SJCRH30 (cell line): ENCODE data around the gene GGA3. TPM values are rescaled to one million over a fixed set of nuclear protein-coding genes. Genes with fewer than 3 reads are reported as not detected.
"Not testable (repeated sequence)": the region's sequence is repeated elsewhere in the genome, so short reads cannot be mapped to it uniquely, and the experiment has no call there.

Experiments used
- DNase-seq, 2 experiments: peaks; one replicate each; pipeline ENCODE4 v3.0.0-alpha.2; 2015 to 2020
- H3K27ac ChIP-seq: fragments of 250-450 bp; sonication (Bioruptor Pico); 2 replicates; pipeline ENCODE4 v1.5.1; 2020; ENCODE audit warnings: mild to moderate bottlenecking, moderate library complexity
- H3K27me3 ChIP-seq: fragments of 250-450 bp; sonication (Bioruptor Pico); 2 replicates; pipeline ENCODE4 v1.5.1; 2020; ENCODE audit warnings: mild to moderate bottlenecking, moderate library complexity
- H3K36me3 ChIP-seq: fragments of 250-450 bp; sonication (Bioruptor Pico); 2 replicates; pipeline ENCODE4 v1.5.1; 2020; ENCODE audit warnings: mild to moderate bottlenecking, moderate library complexity
- H3K4me1 ChIP-seq: fragments of 250-450 bp; sonication (Bioruptor Pico); 2 replicates; pipeline ENCODE4 v1.5.1; 2020; ENCODE audit warnings: mild to moderate bottlenecking, moderate library complexity
- H3K4me3 ChIP-seq: fragments of 250-450 bp; sonication (Bioruptor Pico); 2 replicates; pipeline ENCODE4 v1.5.1; 2020; ENCODE audit warnings: mild to moderate bottlenecking, moderate library complexity
- H3K9me3 ChIP-seq: fragments of 250-450 bp; sonication (Bioruptor Pico); replicated peaks from 2 replicates; pipeline ENCODE4 v1.5.1; 2020; ENCODE audit warnings: mild to moderate bottlenecking, moderate library complexity
- total RNA-seq: library from RNA; depleted of rRNA; stranded (reverse); fragments of >200 nt; shearing (Covaris generic); gene quantifications from 2 replicates; pipeline ENCODE4 v1.2.3, GENCODE V29; 2014; rRNA removed

Gene GGA3, protein sequence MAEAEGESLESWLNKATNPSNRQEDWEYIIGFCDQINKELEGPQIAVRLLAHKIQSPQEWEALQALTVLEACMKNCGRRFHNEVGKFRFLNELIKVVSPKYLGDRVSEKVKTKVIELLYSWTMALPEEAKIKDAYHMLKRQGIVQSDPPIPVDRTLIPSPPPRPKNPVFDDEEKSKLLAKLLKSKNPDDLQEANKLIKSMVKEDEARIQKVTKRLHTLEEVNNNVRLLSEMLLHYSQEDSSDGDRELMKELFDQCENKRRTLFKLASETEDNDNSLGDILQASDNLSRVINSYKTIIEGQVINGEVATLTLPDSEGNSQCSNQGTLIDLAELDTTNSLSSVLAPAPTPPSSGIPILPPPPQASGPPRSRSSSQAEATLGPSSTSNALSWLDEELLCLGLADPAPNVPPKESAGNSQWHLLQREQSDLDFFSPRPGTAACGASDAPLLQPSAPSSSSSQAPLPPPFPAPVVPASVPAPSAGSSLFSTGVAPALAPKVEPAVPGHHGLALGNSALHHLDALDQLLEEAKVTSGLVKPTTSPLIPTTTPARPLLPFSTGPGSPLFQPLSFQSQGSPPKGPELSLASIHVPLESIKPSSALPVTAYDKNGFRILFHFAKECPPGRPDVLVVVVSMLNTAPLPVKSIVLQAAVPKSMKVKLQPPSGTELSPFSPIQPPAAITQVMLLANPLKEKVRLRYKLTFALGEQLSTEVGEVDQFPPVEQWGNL
- 21.8 and 26.6 TPM in 2 replicates for total RNA-seq

DNA sequence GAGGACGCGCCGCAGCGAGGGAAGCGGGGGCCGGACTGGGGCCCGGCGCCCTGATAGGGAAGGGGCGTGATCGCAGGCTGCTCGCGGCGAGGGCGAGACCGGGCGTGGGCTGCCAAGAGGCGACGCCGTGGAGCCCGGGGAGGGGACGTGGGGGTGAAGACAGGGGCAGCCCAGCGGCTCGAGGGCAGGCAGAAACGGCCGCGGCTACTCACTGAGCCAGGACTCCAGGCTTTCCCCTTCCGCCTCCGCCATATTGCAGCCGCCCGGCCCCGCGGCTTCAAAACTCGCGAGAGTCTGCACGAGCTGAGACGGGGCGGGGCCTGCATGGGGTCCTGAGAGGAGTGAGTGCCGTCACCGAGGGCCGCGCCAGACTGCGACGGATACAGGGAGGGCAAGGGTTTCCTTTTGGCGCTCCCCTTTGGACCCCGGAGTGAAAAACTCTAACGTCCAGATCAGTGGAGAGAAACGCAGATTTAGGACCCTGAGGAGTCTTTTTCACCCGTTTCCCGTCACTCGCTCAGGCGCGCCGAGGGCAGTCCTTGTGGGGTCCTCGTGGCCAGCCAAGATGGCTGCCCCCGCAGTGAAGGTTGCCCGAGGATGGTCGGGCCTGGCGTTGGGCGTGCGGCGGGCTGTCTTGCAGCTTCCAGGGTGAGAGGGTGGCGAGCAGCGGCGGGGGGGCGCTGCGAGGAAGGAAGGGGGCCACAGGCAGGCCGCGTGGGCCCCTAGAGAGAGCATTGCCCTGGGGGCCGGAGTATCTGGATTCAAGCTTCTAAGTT is at the start of gene GGA3, which contains the start of gene MRPS7:
TSS of gene GGA3 (minus strand) at position 271 of the 776 bp plus-strand sequence. CDS start at position 252, 19 bp downstream.
TSS of gene MRPS7 (plus strand) at position 544 of the 776 bp plus-strand sequence. CDS start at position 566, 22 bp downstream.
- H3K4me1 ChIP-seq, result peaks cover 6% of the 10 kb centered on the region
- DNase-seq, result peak; percentile 98 to 99
- peak within 1 kb of the TSS; percentile 93 for H3K4me3 ChIP-seq

GRCh38 chr17:75308732-75309629 is 47.6 kb upstream of the GGA3 start:
- Histone ChIP-seq H3K27me3 (no peaks in the 10 kb centered on the region), H3K27ac (no peak overlapping the region), H3K9me3 (no peaks in the 10 kb centered on the region), H3K4me3 (no peak overlapping the region), H3K36me3 (no peaks in the 10 kb centered on the region), H3K4me1 (no peaks in the 10 kb centered on the region)
- DNase-seq, result no peak

More for the DNA sequence above, at the start of gene GGA3, which contains the start of gene MRPS7:
- Histone ChIP-seq H3K27ac (peak within 1 kb of the TSS; percentile 99), H3K9me3 (no peaks in the 10 kb centered on the region), H3K36me3 (peaks cover 21% of the 10 kb centered on the region), H3K27me3 (no peaks in the 10 kb centered on the region)

DNA sequence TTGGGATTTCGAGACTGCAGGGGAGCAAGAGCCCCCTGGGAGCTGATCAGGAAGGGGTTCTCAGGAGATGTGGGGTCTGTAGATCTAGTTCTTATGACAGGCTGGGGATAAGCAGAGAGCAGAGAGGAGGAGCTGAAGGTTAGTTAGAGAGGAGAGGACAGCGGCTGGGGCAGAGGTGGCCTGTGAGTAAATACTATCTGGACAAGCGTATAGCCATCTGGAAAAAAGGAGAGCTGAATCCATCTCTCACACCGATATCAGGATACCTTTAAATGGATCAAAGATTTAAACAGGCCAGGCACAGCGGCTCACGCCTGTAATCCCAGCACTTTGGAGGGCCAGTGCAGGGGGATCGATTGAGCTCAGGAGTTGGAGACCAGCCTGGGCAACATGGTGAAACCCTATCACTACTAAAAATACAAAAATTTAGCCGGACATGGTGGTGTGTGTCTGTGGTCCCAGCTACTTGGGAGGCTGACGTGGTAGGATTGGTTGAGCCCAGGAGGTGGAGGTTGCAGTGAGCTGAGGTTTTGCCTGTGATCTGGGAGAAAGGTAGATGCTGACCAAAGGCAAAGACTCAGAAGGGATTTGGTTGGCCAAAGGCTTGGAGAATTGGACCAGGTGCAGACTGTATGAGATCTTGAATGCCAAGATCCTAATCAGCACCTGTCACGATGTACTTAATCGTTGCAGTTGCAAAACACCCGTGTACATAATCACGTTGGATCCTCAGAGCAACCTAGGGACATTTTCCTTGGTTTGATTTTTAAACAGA is 46.7 kb upstream of the GGA3 start:
- Histone ChIP-seq H3K4me3 (no peak overlapping the region), H3K27ac (no peak overlapping the region), H3K4me1 (no peaks in the 10 kb centered on the region), H3K36me3 (no peaks in the 10 kb centered on the region), H3K9me3 (no peaks in the 10 kb centered on the region), H3K27me3 (no peaks in the 10 kb centered on the region)
- no peak for DNase-seq

DNA sequence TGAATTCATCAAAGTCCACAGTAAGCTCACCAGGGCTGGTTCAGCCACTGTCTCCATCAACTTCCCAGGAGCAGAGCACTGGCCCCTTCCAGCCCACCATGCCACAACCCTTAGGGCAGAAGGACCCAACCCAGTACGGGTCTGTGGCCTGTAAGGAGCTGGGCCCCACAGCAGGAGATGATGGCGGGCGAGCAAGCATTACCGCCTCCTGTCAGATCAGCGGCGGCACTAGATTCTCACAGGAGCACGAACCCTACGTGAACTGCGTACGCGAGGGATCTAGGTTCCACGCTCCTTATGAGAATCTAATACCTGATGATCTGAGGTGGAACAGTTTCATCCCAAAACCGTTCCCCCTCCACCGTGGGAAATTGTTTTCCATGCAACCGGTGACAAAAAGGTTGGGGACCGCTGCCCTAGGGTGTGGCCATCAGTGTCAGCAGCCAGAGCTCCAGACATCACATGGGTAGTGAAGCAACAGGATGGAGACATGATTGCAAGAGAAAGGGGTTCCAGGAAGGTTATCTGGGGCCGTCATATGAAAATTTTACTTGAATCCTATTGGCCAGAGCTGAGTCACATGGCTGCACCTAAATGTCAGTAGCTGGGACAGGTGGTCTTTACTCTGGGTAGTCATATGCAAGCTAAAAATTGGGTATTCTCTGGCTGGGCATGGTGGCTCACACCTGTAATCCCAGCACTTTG is 40.2 kb upstream of the GGA3 start:
- no peak overlapping the region for H3K4me3 ChIP-seq
- H3K36me3 ChIP-seq, result no peaks in the 10 kb centered on the region
- no peak overlapping the region for H3K27ac ChIP-seq
- no peaks in the 10 kb centered on the region for H3K4me1 ChIP-seq
- no peaks in the 10 kb centered on the region for H3K27me3 ChIP-seq
- no peaks in the 10 kb centered on the region for H3K9me3 ChIP-seq
- DNase-seq, result no peak

DNA sequence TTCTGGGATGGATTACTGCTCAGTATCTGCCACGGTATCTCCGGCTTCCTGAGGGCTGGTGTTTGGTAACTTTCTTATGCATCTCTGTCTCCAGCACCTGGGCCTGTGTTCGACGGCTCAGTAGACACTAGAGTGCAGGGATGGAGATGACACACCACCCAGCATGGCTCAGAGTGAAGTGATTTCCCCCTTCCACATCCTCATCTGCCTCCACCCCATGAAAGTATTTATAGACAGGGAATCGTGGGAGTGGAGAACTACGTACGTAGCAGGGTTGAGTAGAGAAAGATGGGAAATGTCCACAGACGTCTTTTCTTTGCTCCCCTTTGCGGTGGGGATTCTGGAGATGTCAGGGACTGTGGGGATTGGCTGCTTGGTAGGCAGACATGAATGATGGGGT is 39.6 kb upstream of the GGA3 start:
- Histone ChIP-seq H3K9me3 (no peaks in the 10 kb centered on the region), H3K4me1 (no peaks in the 10 kb centered on the region), H3K27me3 (no peaks in the 10 kb centered on the region), H3K27ac (no peak overlapping the region), H3K36me3 (no peaks in the 10 kb centered on the region), H3K4me3 (no peak overlapping the region)
- no peak for DNase-seq

DNA sequence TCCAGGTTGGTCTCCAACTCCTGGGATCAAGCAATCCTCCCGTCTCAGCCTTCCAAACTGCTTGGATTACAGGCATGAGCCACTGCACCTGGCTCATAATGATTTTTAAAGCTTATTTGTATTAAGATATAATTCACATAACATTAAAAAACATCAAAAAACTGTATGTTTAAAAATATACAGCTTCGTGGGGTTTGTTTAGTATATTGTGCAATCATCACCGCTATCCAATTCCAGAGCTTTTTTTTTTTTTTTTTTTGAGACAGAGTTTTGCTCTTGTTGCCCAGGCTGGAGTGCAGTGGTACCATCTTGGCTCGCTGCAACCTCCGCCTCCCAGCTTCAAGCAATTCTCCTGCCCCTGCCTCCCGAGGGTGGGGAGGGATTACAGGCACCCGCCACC is 38.9 kb upstream of the GGA3 start:
- H3K9me3 ChIP-seq, result no peaks in the 10 kb centered on the region
- H3K4me1 ChIP-seq, result no peaks in the 10 kb centered on the region
- no peak for DNase-seq
- H3K27ac ChIP-seq, result no peak overlapping the region
- H3K36me3 ChIP-seq, result no peaks in the 10 kb centered on the region
- H3K27me3 ChIP-seq, result no peaks in the 10 kb centered on the region
- no peak overlapping the region for H3K4me3 ChIP-seq

- Histone ChIP-seq H3K27ac (no peak overlapping the region), H3K9me3 (no peaks in the 10 kb centered on the region), H3K36me3 (no peaks in the 10 kb centered on the region), H3K27me3 (no peaks in the 10 kb centered on the region), H3K4me1 (no peaks in the 10 kb centered on the region), H3K4me3 (no peak overlapping the region)
- no peak for DNase-seq
Observed at GRCh38 chr17:75295201-75296158, 34.1 kb upstream of the GGA3 start.

- not testable (repeated sequence) for H3K4me3 ChIP-seq, H3K36me3 ChIP-seq, H3K9me3 ChIP-seq, H3K27ac ChIP-seq, H3K4me1 ChIP-seq, H3K27me3 ChIP-seq, DNase-seq
Observed at GRCh38 chr17:75292810-75293448, 31.5 kb upstream of the GGA3 start.

DNA sequence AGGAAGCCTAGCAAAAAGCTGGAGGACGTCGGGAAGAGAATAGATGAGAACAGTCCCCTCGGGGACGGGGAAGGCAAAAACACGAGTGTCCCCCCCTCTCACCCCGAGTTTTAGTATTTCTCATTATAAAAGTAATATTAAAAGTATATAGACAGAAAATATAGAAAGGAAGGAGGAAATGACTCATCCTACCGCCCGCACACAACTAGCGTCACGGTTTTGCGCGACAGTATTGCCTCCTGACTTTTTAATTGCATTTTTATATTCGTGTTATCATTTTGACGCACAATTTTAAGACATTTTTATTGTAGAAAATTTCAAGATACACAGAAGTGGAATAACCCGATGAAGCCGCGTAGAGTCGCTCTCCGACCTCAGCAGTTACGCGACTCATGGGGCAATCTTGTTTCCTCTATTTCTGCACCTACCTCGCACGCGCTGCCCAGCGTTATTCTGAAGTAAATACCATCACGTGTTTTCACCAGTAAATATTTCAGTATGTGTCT is 28.5 kb upstream of the GGA3 start:
- Histone ChIP-seq H3K4me3 (peak overlapping the region; percentile 79), H3K27ac (peak overlapping the region; percentile 15; the same call in 1 of the 2 replicates), H3K27me3 (no peaks in the 10 kb centered on the region), H3K36me3 (no peaks in the 10 kb centered on the region), H3K9me3 (no peaks in the 10 kb centered on the region), H3K4me1 (no peaks in the 10 kb centered on the region)
- DNase-seq, result no peak

DNA sequence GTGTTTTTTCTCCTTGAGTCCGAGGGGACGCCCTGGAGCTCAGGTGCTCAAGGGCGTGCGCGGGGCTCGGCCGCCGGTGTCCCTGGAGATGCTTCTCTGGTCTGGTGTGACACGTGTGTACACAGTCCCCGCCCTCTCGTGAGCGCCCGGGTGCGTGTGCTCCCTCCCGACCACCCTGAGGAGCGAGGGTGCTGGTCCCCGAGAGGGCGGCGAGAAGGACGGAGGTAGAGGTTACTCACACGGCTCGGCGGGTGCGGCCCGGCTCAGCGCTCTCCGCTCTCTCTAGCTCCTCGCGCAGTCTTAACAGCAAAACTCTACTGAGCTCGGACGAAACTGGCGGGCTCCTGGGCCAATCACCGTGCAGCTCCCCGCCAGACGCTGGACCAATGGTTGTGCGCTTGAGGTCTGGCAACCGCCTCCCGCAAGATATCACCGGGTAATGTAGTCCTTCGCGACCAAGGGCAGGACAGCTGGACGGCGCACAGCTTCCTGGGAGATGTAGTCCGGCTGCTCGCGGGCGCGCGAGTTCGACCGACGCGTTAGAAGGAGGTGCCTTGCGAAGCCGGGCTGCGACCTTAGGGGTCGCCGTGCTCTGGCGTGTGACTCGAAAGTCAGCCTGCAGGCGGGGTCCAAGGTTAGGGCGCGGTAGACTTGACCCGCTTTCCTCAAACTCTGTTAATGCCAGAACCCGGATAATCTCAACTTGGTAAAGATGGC is 27.9 kb upstream of the GGA3 start, which contains the start of gene SLC25A19:
TSS of gene SLC25A19 (minus strand) at position 319 of the 717 bp plus-strand sequence. CDS start 2,669 bp downstream, outside the sequence.
- Histone ChIP-seq H3K4me3 (peak within 1 kb of the TSS; percentile 79), H3K27ac (peak within 1 kb of the TSS; percentile 15; the same call in 1 of the 2 replicates), H3K9me3 (no peaks in the 10 kb centered on the region), H3K27me3 (no peaks in the 10 kb centered on the region), H3K4me1 (no peaks in the 10 kb centered on the region), H3K36me3 (no peaks in the 10 kb centered on the region)
- DNase-seq, result peak; percentile 99

- Histone ChIP-seq H3K4me1 (no peaks in the 10 kb centered on the region; the same call in 1 of the 2 replicates), H3K4me3 (peak overlapping the region; percentile 79), H3K27ac (peak overlapping the region; percentile 2; the same call in 1 of the 2 replicates), H3K9me3 (no peaks in the 10 kb centered on the region), H3K36me3 (no peaks in the 10 kb centered on the region), H3K27me3 (no peaks in the 10 kb centered on the region)
- DNase-seq, result peak; percentile 50 to 58
Observed at GRCh38 chr17:75288770-75289114, 27.3 kb upstream of the GGA3 start.
